ENCODE data around the gene CTNND2.

Gene CTNND2

GRCh38 chr5:11903121-11903613, 1.1 kb downstream of the CTNND2 start:
- TF ChIP-seq, protein P1, sequence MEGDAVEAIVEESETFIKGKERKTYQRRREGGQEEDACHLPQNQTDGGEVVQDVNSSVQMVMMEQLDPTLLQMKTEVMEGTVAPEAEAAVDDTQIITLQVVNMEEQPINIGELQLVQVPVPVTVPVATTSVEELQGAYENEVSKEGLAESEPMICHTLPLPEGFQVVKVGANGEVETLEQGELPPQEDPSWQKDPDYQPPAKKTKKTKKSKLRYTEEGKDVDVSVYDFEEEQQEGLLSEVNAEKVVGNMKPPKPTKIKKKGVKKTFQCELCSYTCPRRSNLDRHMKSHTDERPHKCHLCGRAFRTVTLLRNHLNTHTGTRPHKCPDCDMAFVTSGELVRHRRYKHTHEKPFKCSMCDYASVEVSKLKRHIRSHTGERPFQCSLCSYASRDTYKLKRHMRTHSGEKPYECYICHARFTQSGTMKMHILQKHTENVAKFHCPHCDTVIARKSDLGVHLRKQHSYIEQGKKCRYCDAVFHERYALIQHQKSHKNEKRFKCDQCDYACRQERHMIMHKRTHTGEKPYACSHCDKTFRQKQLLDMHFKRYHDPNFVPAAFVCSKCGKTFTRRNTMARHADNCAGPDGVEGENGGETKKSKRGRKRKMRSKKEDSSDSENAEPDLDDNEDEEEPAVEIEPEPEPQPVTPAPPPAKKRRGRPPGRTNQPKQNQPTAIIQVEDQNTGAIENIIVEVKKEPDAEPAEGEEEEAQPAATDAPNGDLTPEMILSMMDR (IDR thresholded peaks at IDR 0.05; ENCODE audit: control insufficient read depth, extremely low read depth, insufficient read depth) = no peak
- no peak overlapping the region for H3K4me3 ChIP-seq (ENCODE audit: low read depth, low read length)
- DNase-seq (ENCODE audit: low read depth) = no peak

DNA sequence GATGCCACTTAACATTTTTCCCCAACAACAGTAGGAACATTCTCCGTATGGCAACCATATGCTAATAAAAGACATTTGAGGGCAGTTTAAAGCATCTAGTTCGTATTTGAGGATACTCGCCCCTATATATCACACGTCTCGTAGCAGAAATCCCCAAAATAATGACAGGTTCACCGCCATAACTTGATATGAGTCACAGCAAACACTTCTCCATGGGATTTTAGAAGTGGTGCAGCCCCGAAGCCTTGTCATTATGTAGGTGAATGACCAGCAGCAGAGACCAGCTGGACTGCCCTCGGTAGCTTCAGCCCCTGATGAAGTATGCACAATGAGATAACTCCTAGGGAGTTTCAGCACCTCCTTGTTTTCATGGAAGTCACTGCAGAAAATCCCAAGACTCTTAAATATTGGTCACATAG, 2.0 kb downstream of the CTNND2 start:
- DNase-seq (ENCODE audit: low read depth) = no peak
- TF ChIP-seq, protein P1 (IDR thresholded peaks at IDR 0.05; ENCODE audit: control insufficient read depth, extremely low read depth, insufficient read depth) = no peak
- H3K4me3 ChIP-seq (ENCODE audit: low read depth, low read length) = no peak overlapping the region

- TF ChIP-seq, protein P1 (IDR thresholded peaks at IDR 0.05; ENCODE audit: control insufficient read depth, extremely low read depth, insufficient read depth) = no peak
- DNase-seq (ENCODE audit: low read depth) = no peak
- no peak overlapping the region for H3K4me3 ChIP-seq (ENCODE audit: low read depth, low read length)
Observed at GRCh38 chr5:11898787-11899186, 5.5 kb downstream of the CTNND2 start.

DNA sequence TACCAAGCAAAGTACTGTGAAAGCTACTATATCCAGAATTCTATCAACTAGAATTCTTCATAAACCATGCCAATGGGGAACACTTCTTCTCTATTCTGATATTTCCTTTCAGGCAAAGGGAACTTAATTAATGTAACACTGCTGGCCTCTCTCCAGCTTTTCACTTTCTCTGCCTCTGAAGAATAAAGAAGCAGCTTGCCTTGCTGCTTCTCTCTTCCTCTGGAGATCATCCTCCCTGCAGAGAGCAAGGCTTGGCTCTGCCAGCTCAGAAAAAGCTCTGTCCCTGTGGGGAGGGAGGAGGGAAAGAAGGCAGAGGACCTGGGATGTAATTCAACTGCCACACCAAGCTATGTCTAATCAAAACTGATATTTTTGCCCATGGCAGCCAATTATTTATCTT, 6.5 kb downstream of the CTNND2 start:
- no peak for DNase-seq (ENCODE audit: low read depth)
- H3K4me3 ChIP-seq (ENCODE audit: low read depth, low read length) = no peak overlapping the region
- TF ChIP-seq, protein P1 (IDR thresholded peaks at IDR 0.05; ENCODE audit: control insufficient read depth, extremely low read depth, insufficient read depth) = no peak

DNA sequence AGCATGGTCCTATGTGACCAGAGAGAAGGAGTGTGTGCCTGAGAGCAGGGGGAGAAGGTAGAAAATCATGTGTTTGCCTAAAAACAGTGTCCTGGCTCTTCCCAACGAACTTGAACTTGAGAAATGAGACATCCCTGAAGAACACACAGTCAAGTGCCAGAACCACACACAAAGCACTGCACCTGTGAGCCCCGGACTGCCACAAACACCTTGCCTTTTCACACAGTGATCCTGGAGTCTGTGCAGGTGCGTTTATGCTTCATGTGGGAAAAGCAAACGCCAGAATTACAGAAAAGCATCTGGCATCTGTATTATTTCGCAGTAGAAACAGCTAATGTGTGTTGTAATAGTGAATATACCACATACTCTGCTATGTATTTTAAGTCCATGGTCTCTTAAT, 9.3 kb downstream of the CTNND2 start:
- TF ChIP-seq, protein P1 (IDR thresholded peaks at IDR 0.05; ENCODE audit: control insufficient read depth, extremely low read depth, insufficient read depth) = no peak
- DNase-seq (ENCODE audit: low read depth) = no peak
- no peak overlapping the region for H3K4me3 ChIP-seq (ENCODE audit: low read depth, low read length)

DNA sequence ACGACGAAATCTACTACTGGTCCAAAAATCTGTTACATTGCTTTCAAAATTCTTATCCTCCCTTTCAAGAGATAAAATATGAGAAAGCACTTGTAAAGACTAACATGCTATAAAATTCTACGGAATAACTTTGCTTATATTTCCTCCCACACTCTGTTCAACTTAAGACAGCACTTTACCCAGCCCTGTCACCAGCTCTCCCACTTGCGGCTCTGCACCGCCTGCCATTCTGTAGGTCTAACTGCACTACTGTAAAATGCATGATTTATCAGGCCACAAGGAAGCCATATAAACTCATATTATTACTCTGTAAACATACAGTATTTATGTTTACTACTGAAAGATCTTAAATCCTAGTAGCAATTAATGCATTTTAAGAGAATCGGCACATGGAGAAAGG, 11.4 kb downstream of the CTNND2 start:
- TF ChIP-seq, protein P1 (IDR thresholded peaks at IDR 0.05; ENCODE audit: control insufficient read depth, extremely low read depth, insufficient read depth) = no peak
- DNase-seq (ENCODE audit: low read depth) = no peak
- no peak overlapping the region for H3K4me3 ChIP-seq (ENCODE audit: low read depth, low read length)

- H3K4me3 ChIP-seq (ENCODE audit: low read depth, low read length) = no peak overlapping the region
- no peak for DNase-seq (ENCODE audit: low read depth)
- TF ChIP-seq, protein P1 (IDR thresholded peaks at IDR 0.05; ENCODE audit: control insufficient read depth, extremely low read depth, insufficient read depth) = no peak
Observed at GRCh38 chr5:11890777-11891176, 13.5 kb downstream of the CTNND2 start.

Data from LNCaP clone FGC (cell line).